NOMO-1 treated with DMSO at 0.1 percent for 48 hours (cell line): ENCODE results near the gene CDKAL1.
A peak's percentile ranks its signal among the peaks of the same experiment; 100 is the strongest.
"Not testable (repeated sequence)": the region's sequence is repeated elsewhere in the genome, so short reads cannot be mapped to it uniquely, and the experiment has no call there.

Experiments used
- DNase-seq: peaks from one replicate; lab custom pipeline; 2025; ENCODE audit not compliant: unreplicated experiment; lab: John Stamatoyannopoulos, UW

Gene CDKAL1

DNA sequence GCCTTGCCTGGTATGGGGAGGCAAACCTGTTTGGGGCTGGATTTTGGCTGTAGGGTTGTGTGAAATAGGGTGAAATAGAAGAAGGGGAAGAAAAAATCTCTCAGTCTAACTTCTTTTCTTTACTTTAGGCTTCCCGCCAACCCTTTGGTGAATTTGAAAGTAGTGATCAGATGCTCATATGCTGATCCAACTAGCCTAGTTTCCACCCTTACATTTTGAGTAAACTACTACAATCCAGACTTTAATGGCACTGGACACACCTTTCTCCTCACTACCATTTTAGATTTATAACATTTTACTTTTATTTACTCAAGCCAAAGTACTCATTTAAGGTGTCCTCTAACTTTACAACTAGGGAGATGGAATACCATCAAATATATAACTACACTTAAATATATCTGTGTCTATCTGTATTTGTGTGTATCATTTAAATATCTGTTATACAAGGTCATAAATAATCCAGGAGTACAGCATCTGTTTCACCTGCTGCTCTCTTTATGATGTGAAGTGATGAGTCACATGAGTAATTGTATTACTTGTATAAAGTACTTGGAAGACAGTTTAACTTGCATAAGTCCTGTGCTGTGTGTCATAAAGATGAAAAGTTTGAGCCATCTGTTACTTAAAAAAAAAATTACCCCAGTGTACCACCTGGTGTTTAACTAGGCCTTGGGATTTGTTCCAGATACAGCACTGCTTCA is 172.1 kb downstream of the CDKAL1 start:
- DNase-seq: no peak

DNA sequence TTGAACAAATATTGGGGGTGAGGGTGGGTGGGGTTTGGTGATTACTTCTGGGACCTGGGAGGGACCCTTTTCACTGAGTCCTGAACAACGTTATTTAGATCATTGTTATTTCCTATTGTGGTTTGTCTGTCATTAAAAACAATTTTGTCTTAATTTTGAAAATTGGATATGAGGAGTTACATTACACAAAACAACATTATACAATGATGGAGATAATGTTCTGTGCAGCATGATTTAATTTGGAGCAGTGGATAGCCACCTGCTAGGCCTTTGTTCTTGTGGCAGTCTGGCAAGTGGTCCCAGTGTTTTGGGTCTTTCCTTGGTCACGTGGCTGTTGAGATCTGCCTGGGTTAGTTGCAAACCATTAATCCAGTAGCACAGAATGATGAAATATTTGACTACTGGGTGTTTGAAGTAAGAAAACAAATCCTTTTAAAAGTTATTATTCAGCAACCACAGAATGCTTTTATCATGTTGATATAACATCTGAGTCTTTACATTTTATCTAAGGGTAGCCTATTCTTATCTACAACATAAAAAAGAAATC is 172.8 kb downstream of the CDKAL1 start:
- DNase-seq: no peak

DNA sequence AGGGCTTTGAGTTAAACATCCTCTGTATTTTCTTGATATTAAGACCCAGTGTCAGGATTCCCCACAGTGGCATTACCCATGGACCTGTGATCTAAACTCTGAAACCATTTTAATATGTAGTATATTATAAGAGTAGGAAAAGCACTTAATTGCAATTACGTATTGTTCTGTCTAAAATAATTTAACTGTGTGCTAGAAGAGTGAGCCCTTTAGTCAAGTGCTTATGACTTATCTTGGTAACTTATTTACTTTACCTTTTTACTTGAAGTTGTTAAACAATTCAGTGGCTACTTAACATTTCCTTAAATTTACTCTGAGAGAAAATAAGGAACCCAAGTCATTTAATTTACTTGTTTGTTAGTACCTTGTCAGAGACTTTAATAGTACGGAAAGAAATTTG is 173.6 kb downstream of the CDKAL1 start:
- no peak for DNase-seq

DNA sequence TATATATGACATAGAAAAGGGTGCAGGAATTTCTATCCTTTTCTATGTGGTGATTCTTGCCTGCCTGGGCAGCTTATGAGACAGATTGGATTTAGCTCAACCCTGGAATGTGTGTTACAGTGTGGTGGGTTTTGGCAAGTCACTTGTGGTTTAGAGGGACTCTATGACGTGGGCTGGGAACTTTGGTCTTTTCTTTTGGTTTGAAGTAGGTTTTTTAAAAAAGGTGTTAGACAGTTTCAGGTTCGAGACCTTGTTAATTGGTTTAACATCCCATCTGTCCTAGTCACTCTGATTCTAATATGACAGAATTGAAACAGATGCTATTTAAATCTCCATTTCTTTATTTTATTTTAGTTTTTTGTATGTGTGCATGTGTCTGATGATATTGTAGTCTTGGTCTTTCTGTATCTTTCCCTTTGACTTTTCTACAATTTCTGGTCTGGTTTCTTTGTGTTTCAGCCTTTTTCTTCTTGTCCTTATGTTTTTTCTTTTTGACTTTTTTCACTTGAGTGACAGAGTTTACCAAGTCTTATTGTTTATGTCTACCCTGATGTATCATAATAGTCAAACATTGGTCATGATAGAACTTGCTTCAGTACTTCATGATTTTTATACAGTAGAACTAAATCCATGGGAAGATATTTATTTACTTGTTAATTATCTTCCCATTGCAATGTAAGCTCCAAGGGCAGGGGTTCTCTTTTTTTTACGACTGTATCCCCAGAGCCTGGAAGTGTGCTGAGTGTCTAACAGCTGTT is 174.3 kb downstream of the CDKAL1 start:
- DNase-seq: no peak

DNA sequence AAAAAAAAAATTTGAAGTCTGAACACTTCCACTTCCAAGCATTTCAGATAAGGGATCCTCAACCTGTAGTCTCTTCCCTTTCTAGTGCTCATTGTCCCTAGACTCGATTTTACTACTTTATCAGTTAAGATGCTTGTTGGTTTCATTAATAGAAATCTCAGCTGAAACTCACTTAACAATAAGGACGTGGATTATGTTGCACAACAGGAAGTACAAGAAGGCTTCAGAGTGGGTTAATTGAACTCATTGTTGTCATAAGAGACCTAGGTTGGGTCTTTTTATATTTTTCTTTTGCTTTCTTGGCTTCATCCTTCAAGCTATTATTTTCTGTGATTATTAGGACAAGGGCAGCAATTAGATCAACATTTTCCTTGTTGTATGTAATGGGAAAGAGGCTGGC is 175.2 kb downstream of the CDKAL1 start:
- peak; percentile 27 for DNase-seq

DNA sequence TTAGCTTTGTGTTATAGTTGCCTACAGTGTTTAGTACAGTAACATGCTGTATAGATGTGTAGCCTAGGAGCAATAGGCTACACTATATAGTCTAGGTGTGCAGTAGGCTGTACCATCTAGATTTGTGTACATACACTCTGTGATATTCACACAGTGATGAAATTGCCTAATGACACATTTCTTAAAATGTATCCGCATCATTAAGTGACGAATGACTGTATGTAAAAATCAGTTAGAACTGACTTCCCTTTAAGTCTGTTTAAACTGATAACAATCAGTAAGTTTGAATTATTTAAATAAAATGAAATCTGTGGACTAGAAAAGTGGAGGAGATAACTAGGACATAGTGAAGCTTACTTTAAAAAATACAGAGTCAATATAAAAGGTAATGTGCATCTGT is 176.1 kb downstream of the CDKAL1 start:
- DNase-seq: no peak

DNA sequence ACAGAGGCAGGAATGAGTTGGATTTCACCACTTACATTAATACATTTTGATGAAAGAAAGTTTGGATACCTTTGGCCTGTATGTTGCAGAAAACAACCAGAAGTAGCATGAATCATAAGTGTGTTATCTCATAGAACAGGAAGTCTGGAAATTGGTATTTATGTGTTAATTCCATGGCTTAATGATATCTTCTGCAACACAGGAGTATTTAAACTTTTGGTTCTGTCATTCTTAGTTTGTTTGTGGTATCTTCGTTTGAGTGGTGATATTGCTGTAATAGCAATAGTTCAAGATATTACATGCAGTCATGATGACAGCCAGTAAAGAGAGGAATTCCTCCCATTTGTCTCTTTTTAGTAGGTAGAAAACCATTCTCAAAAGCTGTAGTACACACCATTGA is 177.3 kb downstream of the CDKAL1 start:
- no peak for DNase-seq

DNA sequence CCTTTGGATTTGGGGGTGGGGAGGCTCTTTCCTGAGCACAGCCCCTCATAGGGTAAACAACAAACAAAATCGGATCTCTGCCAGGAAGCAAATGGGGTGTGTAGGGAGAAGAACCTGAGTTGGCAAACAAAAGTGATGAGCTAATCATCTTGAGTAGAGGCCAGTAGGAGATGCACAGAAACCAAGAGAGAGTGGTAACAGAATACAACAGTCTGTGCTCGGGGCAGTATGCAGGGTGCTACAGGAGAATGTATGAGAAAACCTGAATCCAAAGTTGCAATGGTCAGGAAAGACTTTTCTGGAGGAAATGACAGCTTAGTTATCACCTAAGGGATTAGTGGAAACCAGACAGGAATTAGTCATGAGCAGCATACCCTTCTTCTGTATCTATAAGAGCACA is 177.8 kb downstream of the CDKAL1 start:
- DNase-seq: no peak

DNA sequence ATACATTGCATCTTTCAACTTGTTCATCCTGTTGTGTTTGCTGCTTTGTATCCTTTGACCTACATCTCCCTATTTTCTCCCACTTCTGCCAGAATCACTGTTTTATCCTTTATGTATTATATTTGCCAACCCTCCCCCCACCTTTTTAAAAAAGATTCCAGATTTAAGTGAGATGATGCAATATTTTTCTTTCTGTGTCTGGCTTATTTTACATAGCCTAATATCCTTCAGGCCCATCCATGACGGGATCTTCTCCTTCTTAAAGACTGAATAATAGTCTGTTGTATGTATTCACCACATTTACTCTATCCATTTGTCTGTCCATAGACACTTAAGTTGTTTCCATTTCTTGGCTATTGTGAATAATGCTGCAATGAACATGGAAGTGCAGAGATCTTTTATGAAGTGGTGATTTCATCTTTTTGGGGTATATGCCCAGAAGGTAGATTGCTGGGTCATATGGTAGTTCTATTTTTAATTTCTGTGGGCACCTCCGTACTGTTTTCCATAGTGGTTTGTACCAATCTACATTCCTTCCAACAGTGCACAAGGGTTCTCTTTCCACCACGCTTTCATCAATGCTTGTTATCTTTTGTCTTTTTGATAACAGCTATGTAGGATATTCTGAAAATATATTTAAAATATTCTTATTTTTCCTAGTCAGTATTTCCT is 181.0 kb downstream of the CDKAL1 start:
- no peak for DNase-seq

DNA sequence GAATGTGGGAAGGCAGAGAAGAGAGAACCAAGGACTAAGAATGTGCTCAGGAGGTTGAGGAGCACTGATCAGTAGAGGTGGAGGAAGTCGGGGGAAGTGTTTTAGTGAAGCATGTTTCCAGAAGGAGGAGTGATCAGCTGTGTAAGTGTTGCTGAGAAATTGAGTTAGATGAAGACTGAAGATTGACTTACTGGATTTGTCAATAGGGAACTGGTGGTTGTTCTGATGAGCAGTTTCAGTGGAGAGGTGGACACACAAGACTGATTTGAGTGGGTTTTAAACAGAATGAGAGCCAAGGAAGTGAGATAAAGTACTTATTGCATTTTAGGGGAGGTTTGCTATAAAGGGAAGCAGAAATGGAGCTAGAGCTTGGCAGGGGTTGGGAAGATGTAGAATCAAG is 182.6 kb downstream of the CDKAL1 start:
- no peak for DNase-seq

DNA sequence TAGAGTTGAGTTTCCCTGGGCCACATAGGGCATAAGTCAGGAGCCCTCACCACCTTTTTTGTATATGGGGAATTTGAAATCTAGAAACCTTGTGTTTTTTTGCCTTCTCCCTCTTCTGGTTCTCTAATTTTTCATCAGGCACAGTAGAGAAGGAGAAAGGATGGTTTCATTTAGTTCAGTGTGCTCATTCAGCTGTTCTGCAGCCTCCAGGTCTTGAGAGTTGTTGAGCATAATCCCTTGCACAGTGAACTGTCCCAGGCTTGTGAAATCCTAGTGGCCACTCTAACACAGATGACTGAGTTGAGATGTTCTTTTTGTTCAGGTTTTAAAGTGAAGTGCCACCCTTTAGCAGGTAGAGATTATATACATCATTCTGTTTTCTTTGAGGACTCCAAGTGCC is 183.5 kb downstream of the CDKAL1 start:
- no peak for DNase-seq

DNA sequence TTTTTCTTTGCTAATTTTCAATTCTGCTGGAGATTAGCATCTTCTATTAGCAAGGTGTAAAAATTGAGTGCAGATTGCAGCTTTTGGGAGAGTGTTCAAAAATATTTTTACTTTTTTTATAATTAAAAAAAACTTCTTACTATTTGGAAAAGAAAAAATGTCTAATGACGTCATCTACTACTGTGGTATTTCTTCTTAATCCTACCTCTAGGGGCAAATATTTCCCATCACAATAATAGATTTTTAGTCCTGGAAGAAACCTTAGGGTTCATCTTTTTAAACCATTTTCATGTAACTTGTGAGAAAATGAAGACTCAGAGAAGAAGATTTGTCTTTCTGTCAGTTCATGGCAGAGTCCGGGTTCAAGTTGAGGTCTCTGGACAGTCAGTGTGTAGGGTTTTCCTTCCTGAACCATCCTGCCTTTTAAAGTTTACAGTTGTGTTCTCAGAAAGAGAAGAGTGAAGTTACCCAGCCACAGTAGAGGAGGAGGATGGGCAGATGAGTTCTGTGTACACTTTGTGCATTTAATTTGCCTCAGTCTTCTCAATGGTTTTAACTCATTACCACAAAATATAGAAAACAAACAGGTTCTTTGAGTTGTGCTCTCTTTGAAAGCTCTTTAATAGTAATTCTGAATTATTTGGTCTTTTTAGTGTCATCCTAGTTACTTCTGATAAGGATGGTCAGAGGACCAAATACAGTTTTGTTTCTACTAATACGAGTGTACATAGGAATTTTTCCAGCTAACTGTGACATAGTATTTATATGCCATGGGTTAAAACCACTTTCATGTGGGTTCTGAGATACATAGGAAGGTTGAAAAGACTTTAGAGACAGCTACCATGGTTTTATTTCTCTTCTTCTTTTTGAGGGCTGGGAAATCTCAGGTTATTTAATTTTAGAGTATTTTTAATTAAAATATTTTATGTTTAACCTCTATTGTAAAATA is 184.7 kb downstream of the CDKAL1 start:
- no peak for DNase-seq

DNA sequence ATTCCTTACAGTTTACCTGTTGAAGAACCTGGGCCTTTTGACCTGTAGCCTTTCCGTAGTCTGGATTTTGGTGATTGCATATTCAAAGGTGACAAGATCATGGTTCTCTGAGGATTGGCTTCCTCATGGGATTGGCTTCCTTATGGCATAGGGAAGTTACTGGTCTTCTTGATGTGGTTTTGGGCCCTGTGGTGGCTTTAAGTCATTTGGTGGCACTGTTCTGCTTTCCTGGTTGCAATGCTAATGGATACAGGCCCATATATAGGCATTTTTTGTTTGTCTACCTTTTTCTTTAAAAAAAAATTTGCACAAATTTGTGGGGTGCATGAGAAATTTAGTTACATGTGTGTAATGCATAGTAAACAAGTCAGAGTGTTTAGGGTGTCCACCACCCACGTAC is 185.7 kb downstream of the CDKAL1 start:
- DNase-seq: no peak

DNA sequence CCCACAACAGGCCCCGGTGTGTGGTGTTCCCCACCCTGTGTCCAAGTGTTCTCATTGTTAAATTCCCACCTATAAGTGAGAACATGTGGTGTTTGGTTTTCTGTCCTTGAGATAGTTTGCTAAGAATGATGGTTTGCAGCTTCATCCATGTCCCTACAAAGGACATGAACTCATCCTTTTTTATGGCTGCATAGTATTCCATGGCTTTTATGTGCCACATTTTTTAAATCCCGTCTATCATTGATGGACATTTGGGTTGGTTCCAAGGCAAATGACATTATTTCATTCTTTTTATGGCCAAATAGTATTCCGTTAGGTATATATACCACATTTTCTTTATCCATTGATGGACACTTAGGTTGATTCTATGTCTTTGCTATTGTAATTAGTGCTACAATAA is 186.9 kb downstream of the CDKAL1 start:
- not testable (repeated sequence) for DNase-seq

DNA sequence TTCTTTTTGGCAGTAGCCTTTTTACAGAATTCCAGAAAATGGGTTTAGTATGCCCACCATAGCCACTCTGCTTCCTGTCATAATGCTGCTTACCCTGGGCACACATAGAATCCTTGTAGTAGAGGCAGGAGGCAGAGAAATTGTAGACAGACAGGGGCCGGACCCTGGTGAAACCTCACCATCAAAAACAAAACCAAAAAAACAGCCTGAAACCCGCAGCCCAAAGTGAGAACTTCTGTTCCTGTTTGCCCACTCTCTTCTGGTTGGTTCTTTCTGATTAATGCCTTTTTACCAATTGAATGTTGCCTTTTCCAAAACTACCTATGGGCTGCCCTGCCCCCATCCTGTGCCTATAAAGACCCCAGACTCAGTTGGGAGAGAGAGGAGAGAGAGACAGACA is 188.2 kb downstream of the CDKAL1 start:
- DNase-seq: no peak

DNA sequence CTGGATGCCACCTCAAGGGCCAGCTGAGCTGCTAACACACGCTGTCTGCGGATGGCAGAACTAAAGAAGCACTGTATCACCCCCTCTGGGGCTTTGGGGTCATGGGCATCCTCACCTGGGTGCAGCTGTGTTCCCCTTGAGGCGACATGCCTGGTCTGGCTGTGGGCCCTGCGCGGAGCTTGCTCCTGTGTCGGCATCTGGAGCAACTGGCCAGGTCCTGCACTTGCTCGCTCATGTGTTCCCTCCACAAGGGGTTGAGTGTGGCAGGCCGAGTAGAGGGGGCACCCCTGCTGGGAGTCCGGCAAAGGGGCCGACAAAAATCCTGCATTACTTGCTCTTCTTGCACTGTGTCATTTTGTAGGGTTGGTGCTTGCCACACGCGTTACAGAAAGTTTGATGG is 189.0 kb downstream of the CDKAL1 start:
- DNase-seq: no peak

DNA sequence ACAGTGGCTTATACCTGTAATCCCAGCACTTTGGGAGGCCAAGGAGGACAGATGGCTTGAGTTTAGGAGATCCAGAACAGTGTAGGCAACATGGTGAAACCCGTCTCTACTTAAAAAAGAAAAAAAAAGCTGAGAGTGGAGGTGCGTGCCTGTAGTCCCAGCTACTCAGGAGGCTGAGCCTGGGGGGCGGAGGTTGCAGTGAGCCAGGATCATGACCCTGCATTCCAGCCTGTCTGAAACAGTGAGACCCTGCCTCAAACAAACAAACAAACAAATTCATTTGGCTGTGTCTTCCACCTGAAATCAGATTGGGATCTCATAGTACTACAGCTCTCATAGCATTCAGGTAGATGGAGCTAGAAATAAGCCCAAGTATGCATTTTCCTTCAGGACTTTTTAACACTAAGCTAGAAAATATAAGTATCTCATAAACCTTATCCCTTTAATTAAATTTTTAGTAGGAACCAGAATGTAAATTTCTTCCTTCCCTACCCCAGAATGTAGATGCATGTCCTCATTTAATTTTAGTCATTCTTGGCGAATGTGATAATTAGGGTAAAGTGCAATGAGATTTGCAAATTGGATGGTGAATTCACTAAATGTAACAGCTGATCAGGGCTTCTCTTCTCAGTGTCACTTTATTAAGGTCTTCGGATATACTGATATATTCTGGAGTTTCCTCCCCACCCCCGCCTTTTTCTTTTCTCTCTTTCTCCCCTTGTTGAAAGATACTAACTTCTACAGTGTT is 190.4 kb downstream of the CDKAL1 start:
- no peak for DNase-seq

DNA sequence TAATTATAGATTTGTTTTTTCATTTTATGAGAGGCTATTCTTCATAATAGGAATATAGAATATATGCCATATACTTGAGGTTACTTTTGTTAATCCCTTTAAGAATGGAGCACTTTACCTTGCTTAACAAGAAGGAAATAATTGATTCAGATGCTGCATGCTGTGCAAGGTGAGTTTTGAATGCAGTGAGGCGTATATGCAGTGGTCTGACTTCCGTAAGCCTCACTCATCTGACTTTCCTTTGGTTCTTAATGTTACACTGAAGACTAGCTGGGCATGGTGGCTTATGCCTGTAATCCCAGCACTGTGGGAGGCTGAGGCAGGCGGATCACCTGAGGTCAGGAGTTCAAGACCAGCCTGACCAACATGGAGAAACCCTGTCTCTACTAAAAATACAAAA is 191.0 kb downstream of the CDKAL1 start:
- DNase-seq: not testable (repeated sequence)

DNA sequence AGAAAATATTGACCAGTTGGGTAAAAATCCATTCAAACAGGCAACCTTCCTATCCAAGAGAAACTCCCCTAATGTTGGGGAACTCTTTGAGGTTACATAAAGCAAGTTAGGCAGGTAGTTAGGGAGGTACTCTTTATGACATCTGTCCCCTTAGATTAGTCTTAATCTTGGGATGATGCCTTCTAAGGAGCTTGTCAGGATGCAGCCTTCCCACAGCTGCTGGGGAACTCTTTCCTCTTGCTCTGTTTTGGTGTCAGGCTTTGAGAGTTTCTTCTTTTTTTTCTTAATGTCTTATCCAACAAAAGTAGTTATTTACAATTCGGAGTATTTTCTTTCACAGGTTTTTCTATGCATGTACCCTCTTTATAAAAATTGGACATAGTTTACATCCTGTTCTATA is 194.8 kb downstream of the CDKAL1 start:
- DNase-seq: no peak

DNA sequence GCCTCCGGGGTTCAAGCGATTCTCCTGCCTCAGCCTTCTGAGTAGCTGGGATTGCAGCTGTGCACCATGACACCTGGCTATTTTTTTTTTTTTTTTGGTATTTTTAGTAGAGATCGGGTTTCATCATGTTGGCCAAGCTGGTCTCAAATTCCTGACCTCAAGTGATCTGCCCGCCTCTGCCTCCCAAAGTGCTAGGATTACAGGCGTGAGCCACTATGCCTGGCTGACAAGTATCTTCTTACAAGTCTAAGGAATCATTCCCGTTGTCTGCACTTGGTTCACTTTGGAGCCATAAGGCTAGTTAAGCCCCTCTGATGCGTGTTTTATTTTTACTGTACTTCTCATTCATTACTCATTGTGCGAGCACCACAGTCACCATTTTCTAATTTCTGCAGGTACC is 198.1 kb downstream of the CDKAL1 start:
- DNase-seq: not testable (repeated sequence)
